Renal cortical epithelial cell (primary cell): ENCODE measurements around the gene S1PR1. TPM values are rescaled to one million over a fixed set of nuclear protein-coding genes. Genes with fewer than 3 reads are reported as not detected.

Experiments
- DNase-seq: peaks from one replicate; pipeline ENCODE4 v3.0.0-alpha.2; 2011; ENCODE audit warnings: low read depth
- total RNA-seq: library from RNA; depleted of rRNA; stranded (reverse); fragments of >200 nt; gene quantifications from 2 replicates; pipeline ENCODE4 v1.2.3, GENCODE V29; 2014

S1PR1 gene
- total RNA-seq, 1 donor from 2014 or later, result 8.2 TPM

- DNase-seq, result no peak
Measured at GRCh38 chr1:101280049-101280592, 43.3 kb downstream of the S1PR1 start.

- no peak for DNase-seq
Measured at GRCh38 chr1:101280942-101281654, 44.3 kb downstream of the S1PR1 start.

- DNase-seq, result no peak
Measured at GRCh38 chr1:101281751-101282150, 44.9 kb downstream of the S1PR1 start.

GRCh38 chr1:101282314-101283038 lies 45.7 kb downstream of the S1PR1 start:
- no peak for DNase-seq

GRCh38 chr1:101283443-101283842 lies 46.6 kb downstream of the S1PR1 start:
- no peak for DNase-seq

GRCh38 chr1:101284021-101284420 lies 47.2 kb downstream of the S1PR1 start:
- no peak for DNase-seq

- DNase-seq, result no peak
Measured at GRCh38 chr1:101284622-101285218, 47.9 kb downstream of the S1PR1 start.

GRCh38 chr1:101285922-101286570 lies 49.2 kb downstream of the S1PR1 start:
- DNase-seq, result no peak

- DNase-seq, result peak; percentile 84
Measured at GRCh38 chr1:101288491-101288944, 51.7 kb downstream of the S1PR1 start.

- DNase-seq, result no peak
Measured at GRCh38 chr1:101290119-101290921, 53.5 kb downstream of the S1PR1 start.

Other genes starting within 250 kb of the S1PR1 start
- gene DPH5, start 211.2 kb upstream of the S1PR1 start, total RNA-seq, result 26.4 and 27.7 TPM in 2 replicates